HuH-7.5 (cell line): ENCODE measurements around the gene SDR42E1.

Source experiments
- DNase-seq: peaks from one replicate; pipeline ENCODE4 v3.0.0; 2011; ENCODE audit warnings: low spot score

SDR42E1 gene, protein sequence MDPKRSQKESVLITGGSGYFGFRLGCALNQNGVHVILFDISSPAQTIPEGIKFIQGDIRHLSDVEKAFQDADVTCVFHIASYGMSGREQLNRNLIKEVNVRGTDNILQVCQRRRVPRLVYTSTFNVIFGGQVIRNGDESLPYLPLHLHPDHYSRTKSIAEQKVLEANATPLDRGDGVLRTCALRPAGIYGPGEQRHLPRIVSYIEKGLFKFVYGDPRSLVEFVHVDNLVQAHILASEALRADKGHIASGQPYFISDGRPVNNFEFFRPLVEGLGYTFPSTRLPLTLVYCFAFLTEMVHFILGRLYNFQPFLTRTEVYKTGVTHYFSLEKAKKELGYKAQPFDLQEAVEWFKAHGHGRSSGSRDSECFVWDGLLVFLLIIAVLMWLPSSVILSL

DNA sequence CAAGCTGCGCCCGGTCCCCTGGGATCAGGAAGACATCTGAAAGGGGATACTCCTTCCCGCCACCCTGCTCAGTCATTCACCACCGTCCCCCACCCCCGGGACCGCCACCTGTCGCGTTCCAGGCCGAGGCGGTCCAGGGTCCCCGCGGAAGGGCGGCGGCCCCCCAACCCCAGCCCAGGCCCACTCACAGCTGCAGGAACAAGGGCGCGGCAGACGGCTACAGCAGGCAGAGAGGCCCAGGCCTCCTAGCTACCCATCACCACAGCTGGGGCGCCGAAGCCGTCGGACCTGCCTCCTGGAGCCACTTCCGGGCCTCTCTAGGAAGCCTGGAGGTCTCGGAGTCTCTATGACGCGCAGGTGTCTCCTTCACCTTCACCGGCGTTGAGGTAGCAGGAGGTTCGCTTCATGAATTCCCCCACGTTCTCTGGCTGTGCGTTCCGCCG, at the start of gene SDR42E1:
Gene SDR42E1, minus strand, starts transcription at position 272 of the 443 bp plus-strand sequence. CDS start 10,612 bp downstream, outside the sequence.
- DNase-seq, result peak; percentile 32

DNA sequence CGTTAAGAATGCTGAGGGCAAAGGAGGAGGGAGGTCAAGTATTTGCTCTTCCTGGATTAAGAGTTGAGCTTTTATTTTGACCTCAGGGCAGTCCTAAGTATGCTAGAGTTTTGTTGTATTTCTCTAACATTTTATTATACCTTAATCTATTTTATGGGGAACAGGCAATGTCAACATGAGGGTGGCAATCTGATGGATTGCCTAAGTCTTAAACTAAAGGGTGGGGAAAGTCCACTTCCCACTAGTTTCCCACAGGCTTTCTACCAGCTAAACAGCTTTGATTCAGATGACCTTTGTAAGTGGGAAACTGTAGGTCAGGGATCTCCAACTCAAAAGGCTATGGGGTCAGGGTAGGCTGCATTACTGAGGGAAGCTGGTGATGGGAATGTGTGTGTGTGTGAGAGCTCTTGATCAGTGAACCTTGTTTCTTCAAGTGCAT, 48.7 kb upstream of the SDR42E1 start:
- DNase-seq, result no peak

- no peak for DNase-seq
Observed at GRCh38 chr16:82059161-82059982, 48.1 kb upstream of the SDR42E1 start.

GRCh38 chr16:82056550-82056896, 45.3 kb upstream of the SDR42E1 start:
- no peak for DNase-seq

GRCh38 chr16:82055728-82056549, 44.7 kb upstream of the SDR42E1 start:
- DNase-seq, result no peak

DNA sequence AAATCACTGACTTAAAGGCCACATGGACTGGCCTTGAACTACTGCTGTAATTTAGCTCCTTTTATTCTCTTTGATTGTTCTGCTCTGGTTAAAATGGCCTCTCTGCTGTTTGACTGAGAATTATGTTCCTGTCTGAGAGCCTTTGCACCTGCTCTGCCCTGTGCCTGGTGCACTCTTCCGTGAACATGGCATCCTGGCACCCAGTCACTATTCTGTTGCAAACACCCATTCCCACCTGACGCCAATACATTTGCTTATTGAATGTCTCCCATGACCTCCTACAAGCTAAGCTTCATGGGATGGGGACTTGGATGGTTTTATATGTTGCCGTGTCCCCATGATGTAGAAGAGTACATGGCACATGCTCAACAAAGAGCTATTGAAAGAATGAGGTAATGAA, 43.8 kb upstream of the SDR42E1 start:
- no peak for DNase-seq

DNA sequence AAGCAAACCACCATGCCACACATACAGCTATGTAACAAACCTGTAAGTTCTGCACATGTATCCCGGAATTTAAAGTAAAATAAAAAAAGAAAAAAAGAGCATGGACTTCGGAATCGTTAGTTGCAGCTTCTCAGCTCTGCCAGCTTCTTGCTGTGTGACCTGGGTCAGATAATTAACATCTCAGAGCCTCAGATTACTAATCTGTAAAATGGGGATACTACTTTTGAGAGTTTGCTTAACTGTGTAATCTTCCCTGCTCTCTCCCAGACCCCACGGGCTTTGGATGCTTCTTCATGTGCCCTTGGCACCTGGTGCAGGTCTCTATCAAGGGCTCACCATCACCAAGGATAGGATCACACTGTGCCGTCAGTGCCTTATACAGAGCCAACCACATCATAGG, 40.4 kb upstream of the SDR42E1 start:
- no peak for DNase-seq

DNA sequence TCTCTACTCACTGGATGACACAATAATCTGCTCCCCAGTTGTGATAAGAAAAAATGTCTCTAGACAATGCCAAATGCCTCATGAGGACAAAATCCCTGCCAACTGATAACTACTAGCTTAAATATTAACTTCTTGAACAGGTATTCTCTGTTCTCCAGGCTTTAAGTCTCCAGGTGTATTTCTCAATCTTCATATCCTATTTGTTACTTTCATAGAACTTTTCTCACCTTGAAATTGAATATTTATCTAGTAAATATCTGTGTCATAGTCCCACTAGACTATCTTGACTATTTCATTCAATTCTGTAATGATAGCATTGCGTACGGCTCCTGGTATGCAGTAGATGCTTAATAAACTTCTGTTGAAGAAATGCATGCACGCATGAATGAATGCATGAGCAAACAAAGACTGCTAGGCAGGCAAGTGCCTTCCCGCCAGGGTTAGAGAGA, 39.7 kb upstream of the SDR42E1 start:
- DNase-seq, result no peak

- DNase-seq, result no peak
Observed at GRCh38 chr16:82050506-82050905, 39.2 kb upstream of the SDR42E1 start.

GRCh38 chr16:82049484-82049883, 38.2 kb upstream of the SDR42E1 start:
- DNase-seq, result no peak

DNA sequence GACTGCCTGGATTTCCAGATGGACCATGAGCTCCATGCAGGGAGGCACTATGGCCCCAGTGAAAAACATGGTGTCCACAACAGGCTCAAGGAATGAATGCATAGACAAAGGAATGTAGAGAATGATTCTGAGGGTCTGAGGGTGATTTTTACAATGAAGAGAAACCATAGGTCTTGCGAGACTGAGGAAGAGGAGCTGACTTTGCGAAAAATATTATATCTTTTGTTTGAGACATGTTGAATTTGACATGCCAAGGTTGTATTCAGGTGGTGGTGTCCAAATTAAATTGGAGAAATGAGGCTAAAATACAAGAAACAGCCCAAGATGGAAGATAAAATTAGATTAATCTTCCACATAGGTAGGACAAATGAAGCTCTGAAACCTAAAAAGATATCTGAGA, 36.5 kb upstream of the SDR42E1 start:
- DNase-seq, result no peak

- no peak for DNase-seq
Observed at GRCh38 chr16:82047374-82047773, 36.1 kb upstream of the SDR42E1 start.

DNA sequence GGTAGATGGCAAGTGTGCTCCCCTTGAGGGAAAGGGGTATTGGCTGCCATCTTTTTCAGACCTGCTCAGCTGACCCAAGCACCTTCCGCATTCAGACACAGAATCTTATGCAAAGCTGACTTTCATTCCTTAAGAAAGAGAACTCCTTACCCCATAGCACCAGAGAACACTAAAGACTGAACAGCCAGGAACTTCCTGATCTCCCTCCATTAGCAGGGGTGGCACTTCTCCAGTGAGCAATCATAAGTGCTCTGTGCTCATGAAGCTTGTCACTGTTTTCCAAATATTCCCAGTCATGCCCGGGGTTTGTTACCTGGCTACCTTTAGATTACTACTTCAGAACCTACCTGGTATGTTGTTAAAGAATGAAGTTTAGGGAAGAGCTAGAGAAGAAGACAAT, 35.7 kb upstream of the SDR42E1 start:
- no peak for DNase-seq

DNA sequence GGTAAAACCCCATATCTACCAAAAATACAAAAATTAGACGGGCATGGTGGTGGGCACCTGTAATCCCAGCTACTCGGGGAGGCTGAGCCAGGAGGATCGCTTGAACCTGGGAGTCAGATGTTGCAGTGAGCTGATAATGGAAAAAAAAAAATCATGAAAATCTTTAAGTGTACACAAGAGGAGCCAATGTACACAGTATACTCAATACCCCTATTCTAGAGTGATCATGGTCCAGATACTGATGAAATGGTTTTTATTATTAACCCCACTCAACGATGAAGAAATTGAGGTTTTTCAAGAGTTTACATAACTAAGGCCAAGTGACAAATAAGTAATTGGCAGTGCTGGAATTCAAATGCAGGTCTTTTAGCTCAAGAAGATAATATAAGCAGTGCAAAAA, 35.3 kb upstream of the SDR42E1 start:
- no peak for DNase-seq

- DNase-seq, result no peak
Observed at GRCh38 chr16:82045465-82045864, 34.2 kb upstream of the SDR42E1 start.

DNA sequence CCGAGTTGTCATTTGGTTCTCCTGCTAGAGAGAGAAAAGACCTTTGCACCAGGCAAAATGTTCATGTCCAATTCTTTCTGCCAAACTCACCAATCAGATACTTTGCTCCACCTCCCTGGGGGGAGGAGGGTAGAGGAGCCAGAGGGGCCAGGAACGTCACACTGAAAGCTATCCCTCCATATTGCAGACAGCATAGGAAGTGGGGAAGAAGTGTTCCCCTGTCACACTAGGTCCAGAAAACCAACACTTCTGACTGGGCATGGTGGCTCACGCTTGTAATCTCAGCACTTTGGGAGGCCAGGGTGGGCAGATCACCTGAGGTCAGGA, 33.3 kb upstream of the SDR42E1 start:
- DNase-seq, result no peak

GRCh38 chr16:82043680-82044584, 32.7 kb upstream of the SDR42E1 start:
- no peak for DNase-seq

GRCh38 chr16:82042846-82043245, 31.6 kb upstream of the SDR42E1 start:
- DNase-seq, result no peak

DNA sequence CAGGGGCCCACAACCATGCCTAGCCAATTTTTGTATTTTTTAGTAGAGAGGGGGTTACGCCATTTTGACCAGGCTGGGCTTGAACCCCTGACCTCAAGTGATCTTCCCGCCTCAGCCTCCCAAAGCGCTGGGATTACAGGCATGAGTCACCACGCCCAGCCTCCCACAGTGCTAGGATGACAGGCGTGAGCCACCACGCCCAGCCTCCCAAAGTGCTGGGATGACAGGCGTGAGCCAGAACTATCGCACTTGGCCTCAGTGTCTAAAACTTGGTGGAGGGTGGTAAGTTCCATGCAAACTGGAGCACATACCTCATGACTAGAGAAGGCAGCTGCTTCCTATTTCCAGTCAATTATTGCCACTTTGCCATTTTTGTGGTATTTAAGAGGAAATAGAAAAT, 30.9 kb upstream of the SDR42E1 start:
- DNase-seq, result no peak

- no peak for DNase-seq
Observed at GRCh38 chr16:82041542-82041941, 30.3 kb upstream of the SDR42E1 start.

- no peak for DNase-seq
Observed at GRCh38 chr16:82040296-82040695, 29.0 kb upstream of the SDR42E1 start.
